CD14-positive monocyte (primary cell): ENCODE data around the gene HMOX1. TPM values are rescaled to one million over a fixed set of nuclear protein-coding genes. Genes with fewer than 3 reads are reported as not detected.
A peak's percentile ranks its signal among the peaks of the same experiment; 100 is the strongest.

ENCODE experiments used
- DNase-seq, 3 donors: peaks; one replicate each; pipeline ENCODE4 v3.0.0-alpha.2; 2011 to 2022
- H2AFZ ChIP-seq: 2 replicates; pipeline ENCODE4 v1.6.0; 2012; ENCODE audit warnings: mild to moderate bottlenecking, low read depth, low read length, inconsistent platforms; ENCODE audit not compliant: insufficient read depth, poor library complexity, severe bottlenecking
- H3K27ac ChIP-seq, 2 donors: 1 replicate in 1 of 2; 2 replicates in 1 of 2; pipeline ENCODE4 v1.5.1; 2012 to 2013; ENCODE audit warnings: low read length in 2 of 2, control low read depth in 1 of 2, inconsistent platforms in 1 of 2, low read depth in 1 of 2, mild to moderate bottlenecking in 1 of 2
- H3K27me3 ChIP-seq, 2 donors: one replicate each; pipeline versions ENCODE4 v1.6.0 to v1.6.1; 2011 to 2013; ENCODE audit warnings: low read length in 2 of 2; ENCODE audit not compliant: control insufficient read depth in 2 of 2, insufficient read depth in 2 of 2
- H3K36me3 ChIP-seq, 2 donors: replicated peaks in 1 of 2; 1 replicate in 1 of 2; 2 replicates in 1 of 2; pipeline versions ENCODE4 v1.5.1 to v1.6.1; 2012 to 2013; ENCODE audit warnings: low read length in 2 of 2, control low read depth in 1 of 2, inconsistent platforms in 1 of 2, mild to moderate bottlenecking in 1 of 2; ENCODE audit not compliant: insufficient read depth in 2 of 2, control insufficient read depth in 1 of 2
- H3K4me1 ChIP-seq, 2 donors: 1 replicate in 1 of 2; 2 replicates in 1 of 2; pipeline versions ENCODE4 v1.5.1 to v1.6.1; 2012 to 2013; ENCODE audit warnings: low read length in 2 of 2, control low read depth in 1 of 2, inconsistent platforms in 1 of 2, mild to moderate bottlenecking in 1 of 2, moderate library complexity in 1 of 2; ENCODE audit not compliant: insufficient read depth in 2 of 2, control insufficient read depth in 1 of 2
- H3K4me2 ChIP-seq: replicated peaks from 2 replicates; pipeline ENCODE3; 2012; ENCODE audit warnings: low read length, moderate library complexity, mild to moderate bottlenecking; ENCODE audit not compliant: poor library complexity, severe bottlenecking; ENCODE audit errors: extremely low read depth
- H3K4me3 ChIP-seq, 3 experiments: fragments of 200-600 bp in 1 of 3; sonication (generic) in 1 of 3; replicated peaks in 1 of 3; 1 replicate in 2 of 3; 2 replicates in 1 of 3; pipeline ENCODE4 v1.5.1; 2011 to 2013; ENCODE audit warnings: low read length in 3 of 3, mild to moderate bottlenecking in 3 of 3, control low read depth in 2 of 3, low read depth in 2 of 3, inconsistent platforms in 1 of 3, moderate library complexity in 1 of 3
- H3K79me2 ChIP-seq: 2 replicates; pipeline ENCODE4 v1.6.0; 2012; ENCODE audit warnings: mild to moderate bottlenecking, control low read depth, inconsistent platforms, low read length, moderate library complexity; ENCODE audit not compliant: insufficient read depth
- H3K9ac ChIP-seq: 2 replicates; pipeline ENCODE4 v1.6.0; 2017; ENCODE audit warnings: low read length, mild to moderate bottlenecking; ENCODE audit not compliant: insufficient read depth, poor library complexity, severe bottlenecking
- H3K9me3 ChIP-seq, 2 donors: replicated peaks in 1 of 2; 1 replicate in 1 of 2; 2 replicates in 1 of 2; pipeline versions ENCODE4 v1.5.1 to v1.6.1; 2012 to 2013; ENCODE audit warnings: low read length in 2 of 2, control low read depth in 1 of 2; ENCODE audit not compliant: control insufficient read depth in 1 of 2, insufficient read depth in 1 of 2
- H4K20me1 ChIP-seq: 2 replicates; pipeline ENCODE4 v1.6.0; 2012; ENCODE audit warnings: mild to moderate bottlenecking, low read length, control low read depth, moderate library complexity; ENCODE audit not compliant: insufficient read depth
- H3K27ac Mint-ChIP-seq, 7 donors: one replicate each; pipeline ENCODE4 v1.8.0; 2020; ENCODE audit warnings: mild to moderate bottlenecking in 7 of 7, mixed read lengths in 7 of 7, moderate library complexity in 6 of 7, inconsistent platforms in 2 of 7
- H3K27me3 Mint-ChIP-seq, 3 donors: one replicate each; pipeline ENCODE4 v1.8.0; 2021 to 2022; ENCODE audit warnings: low read depth in 3 of 3, mild to moderate bottlenecking in 3 of 3, mixed read lengths in 3 of 3, moderate library complexity in 3 of 3, inconsistent platforms in 1 of 3
- H3K36me3 Mint-ChIP-seq, 2 donors: one replicate each; pipeline ENCODE4 v1.8.0; 2020; ENCODE audit warnings: mixed read lengths in 2 of 2, inconsistent platforms in 1 of 2, mild to moderate bottlenecking in 1 of 2
- H3K4me1 Mint-ChIP-seq: one replicate; pipeline ENCODE4 v1.8.0; 2020; ENCODE audit warnings: mild to moderate bottlenecking, mixed read lengths
- H3K4me3 Mint-ChIP-seq, 2 donors: one replicate each; pipeline ENCODE4 v1.8.0; 2020; ENCODE audit warnings: mild to moderate bottlenecking in 2 of 2, mixed read lengths in 2 of 2, moderate library complexity in 1 of 2
- H3K9me3 Mint-ChIP-seq, 7 donors: one replicate each; pipeline ENCODE4 v1.8.0; 2020 to 2022; ENCODE audit warnings: mixed read lengths in 7 of 7, mild to moderate bottlenecking in 6 of 7, moderate library complexity in 6 of 7, inconsistent platforms in 2 of 7
- WGBS: methylation state at CpG from one replicate; pipeline ENCODE4 v1.1.5; 2013; ENCODE audit warnings: missing lambda C conversion rate; ENCODE audit not compliant: insufficient coverage; 5-methylcytosine and 5-hydroxymethylcytosine counted together
- intact Hi-C, 2 donors: fragments of 100-400 bp; cut with micrococcal nuclease; formaldehyde crosslinking; loops; one replicate each; pipeline versions ENCODE4 v1.15.0 to v1.15.1; 2023
- polyA plus RNA-seq, 3 donors: library from polyadenylated mRNA; depleted of rRNA in 1 of 3; unstranded in 2 of 3; stranded (reverse) in 1 of 3; fragments of 300-500 nt in 2 of 3; fragments of >200 nt in 1 of 3; fragmentation: Illumina TruSeq in 2 of 3; gene quantifications; 1 replicate in 2 of 3; 2 replicates in 1 of 3; pipeline ENCODE4 v1.2.3, GENCODE V29; 2012 to 2021
- TF ChIP-seq, protein P1 (sequence below): fragments of 200-600 bp; IDR thresholded peaks from one replicate; pipeline ENCODE4 v1.8.0; 2022; ENCODE audit warnings: antibody characterized with exemption, mild to moderate bottlenecking

Gene HMOX1
- polyA plus RNA-seq, 3 donors: 180 to 233 (median 193) TPM

- DNase-seq: peak; percentile 90 to 93 (median 91)
- Mint-ChIP-seq H3K27me3 (peaks cover 0 to 2% (median 0%) of the 10 kb centered on the region in 3 donors), H3K4me1 (peaks cover 64% of the 10 kb centered on the region), H3K9me3 (peaks cover 0 to 3% (median 0%) of the 10 kb centered on the region in 7 donors), H3K27ac (peak overlapping the region; percentile 80 to 98 (median 97)), H3K4me3 (peak overlapping the region; percentile 85 to 91), H3K36me3 (peaks cover 9 to 23% of the 10 kb centered on the region in 2 donors)
- Histone ChIP-seq H3K9ac (peak overlapping the region; percentile 75), H3K4me1 (peaks cover 53 to 57% of the 10 kb centered on the region in 2 donors), H4K20me1 (peaks cover 15% of the 10 kb centered on the region), H2AFZ (peak overlapping the region; percentile 54), H3K27me3 (no peaks in the 10 kb centered on the region), H3K36me3 (peaks cover 21 to 27% of the 10 kb centered on the region in 2 donors), H3K27ac (peak overlapping the region; percentile 65 to 90), H3K4me2 (peak overlapping the region; percentile 78), H3K9me3 (no peaks in the 10 kb centered on the region), H3K4me3 (peak overlapping the region; percentile 39 to 73 (median 52)), H3K79me2 (no peaks in the 10 kb centered on the region)
- intact Hi-C loops: loop anchor here (5.0 to 10.0 kb wide), 7 partner anchors 46 to 774 kb away; no protein-coding TSS in a partner anchor
- TF ChIP-seq, protein P1, sequence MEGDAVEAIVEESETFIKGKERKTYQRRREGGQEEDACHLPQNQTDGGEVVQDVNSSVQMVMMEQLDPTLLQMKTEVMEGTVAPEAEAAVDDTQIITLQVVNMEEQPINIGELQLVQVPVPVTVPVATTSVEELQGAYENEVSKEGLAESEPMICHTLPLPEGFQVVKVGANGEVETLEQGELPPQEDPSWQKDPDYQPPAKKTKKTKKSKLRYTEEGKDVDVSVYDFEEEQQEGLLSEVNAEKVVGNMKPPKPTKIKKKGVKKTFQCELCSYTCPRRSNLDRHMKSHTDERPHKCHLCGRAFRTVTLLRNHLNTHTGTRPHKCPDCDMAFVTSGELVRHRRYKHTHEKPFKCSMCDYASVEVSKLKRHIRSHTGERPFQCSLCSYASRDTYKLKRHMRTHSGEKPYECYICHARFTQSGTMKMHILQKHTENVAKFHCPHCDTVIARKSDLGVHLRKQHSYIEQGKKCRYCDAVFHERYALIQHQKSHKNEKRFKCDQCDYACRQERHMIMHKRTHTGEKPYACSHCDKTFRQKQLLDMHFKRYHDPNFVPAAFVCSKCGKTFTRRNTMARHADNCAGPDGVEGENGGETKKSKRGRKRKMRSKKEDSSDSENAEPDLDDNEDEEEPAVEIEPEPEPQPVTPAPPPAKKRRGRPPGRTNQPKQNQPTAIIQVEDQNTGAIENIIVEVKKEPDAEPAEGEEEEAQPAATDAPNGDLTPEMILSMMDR: peak; percentile 91
- 5% methylated on average over 42 of the region's 47 CpGs for WGBS
These were observed 30.1 kb upstream of the HMOX1 start for GRCh38 chr22:35350539-35351503.
